Measurements from ENCODE around the gene GOLGA8O.
"Not testable (repeated sequence)": the region's sequence is repeated elsewhere in the genome, so short reads cannot be mapped to it uniquely, and the experiment has no call there.

Gene GOLGA8O

DNA sequence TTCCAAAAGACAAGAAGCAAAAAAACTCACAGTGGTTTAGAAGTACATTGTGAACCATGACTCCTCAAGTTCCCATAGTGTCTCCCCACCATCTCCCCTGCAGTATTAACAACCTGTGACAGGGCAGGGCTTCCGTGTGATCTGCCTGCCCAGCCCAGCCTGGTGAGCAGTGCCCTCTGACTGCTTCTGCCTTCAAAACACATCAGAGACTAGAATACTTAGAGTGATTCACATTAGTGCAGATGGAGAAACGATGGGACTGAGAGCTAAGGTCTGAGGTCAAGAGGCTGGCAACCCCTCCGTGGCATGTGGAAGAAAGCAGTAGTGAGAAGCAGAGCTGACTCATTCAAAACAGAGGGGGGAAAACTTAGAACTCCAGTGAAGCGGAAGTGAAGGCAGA, 27.8 kb downstream of the GOLGA8O start:
- H3K4me3 ChIP-seq (ENCODE audit: low read depth, low read length); H3K79me2 ChIP-seq (ENCODE audit: control insufficient read depth, insufficient read depth, low read length, unreplicated experiment); H3K4me1 ChIP-seq (ENCODE audit: control insufficient read depth, insufficient read depth, low read length, unreplicated experiment); H2AFZ ChIP-seq (ENCODE audit: low read length, unreplicated experiment); H3K36me3 ChIP-seq (ENCODE audit: insufficient read depth, low read length); H3K27me3 ChIP-seq (ENCODE audit: insufficient read depth, low read length); H3K27ac ChIP-seq (ENCODE audit: low read depth, low read length): not testable (repeated sequence)

DNA sequence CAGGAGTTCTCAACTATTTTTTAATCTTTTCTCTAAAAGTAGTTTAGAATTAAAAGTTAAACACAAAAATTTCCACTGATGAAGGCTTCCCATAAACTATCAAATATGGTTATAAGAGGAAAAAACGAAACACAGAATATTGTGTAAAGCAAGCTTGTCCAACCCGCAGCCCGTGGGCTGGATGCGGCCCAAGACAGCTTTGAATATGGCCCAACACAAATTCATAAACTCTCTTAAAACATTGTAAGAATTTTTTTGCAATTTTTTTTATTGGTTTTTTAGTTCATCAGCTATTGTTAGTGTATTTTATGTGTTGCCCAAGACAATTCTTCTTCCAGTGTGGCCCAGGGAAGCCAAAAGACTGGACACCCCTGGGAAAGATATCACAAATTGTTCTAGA, 28.9 kb downstream of the GOLGA8O start:
- H3K36me3 ChIP-seq (ENCODE audit: insufficient read depth, low read length); H3K4me1 ChIP-seq (ENCODE audit: control insufficient read depth, insufficient read depth, low read length, unreplicated experiment); H3K27ac ChIP-seq (ENCODE audit: low read depth, low read length); H3K79me2 ChIP-seq (ENCODE audit: control insufficient read depth, insufficient read depth, low read length, unreplicated experiment); H3K4me3 ChIP-seq (ENCODE audit: low read depth, low read length); H2AFZ ChIP-seq (ENCODE audit: low read length, unreplicated experiment); H3K27me3 ChIP-seq (ENCODE audit: insufficient read depth, low read length): not testable (repeated sequence)

DNA sequence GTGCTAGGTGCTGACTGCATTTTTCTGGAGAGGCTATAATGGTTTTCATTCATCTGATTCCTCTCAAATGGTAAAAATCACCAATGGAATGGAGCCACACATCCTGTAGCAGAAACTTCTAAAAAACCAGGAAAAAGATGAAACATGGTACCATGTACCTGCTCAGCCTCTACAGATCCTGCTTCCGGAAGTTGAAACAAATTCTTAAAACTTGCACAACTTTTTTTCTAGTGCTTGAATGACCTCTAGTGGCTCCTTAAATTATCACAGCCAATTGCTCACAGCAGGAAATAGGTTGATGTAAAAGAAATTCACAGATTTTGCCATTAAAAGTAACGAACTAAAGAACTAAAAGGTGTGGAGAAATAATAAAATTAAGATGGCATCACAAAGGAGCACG, 47.5 kb downstream of the GOLGA8O start:
- not testable (repeated sequence) for H3K27me3 ChIP-seq (ENCODE audit: insufficient read depth, low read length); H3K4me3 ChIP-seq (ENCODE audit: low read depth, low read length); H2AFZ ChIP-seq (ENCODE audit: low read length, unreplicated experiment); H3K36me3 ChIP-seq (ENCODE audit: insufficient read depth, low read length); H3K4me1 ChIP-seq (ENCODE audit: control insufficient read depth, insufficient read depth, low read length, unreplicated experiment); H3K27ac ChIP-seq (ENCODE audit: low read depth, low read length); H3K79me2 ChIP-seq (ENCODE audit: control insufficient read depth, insufficient read depth, low read length, unreplicated experiment)

DNA sequence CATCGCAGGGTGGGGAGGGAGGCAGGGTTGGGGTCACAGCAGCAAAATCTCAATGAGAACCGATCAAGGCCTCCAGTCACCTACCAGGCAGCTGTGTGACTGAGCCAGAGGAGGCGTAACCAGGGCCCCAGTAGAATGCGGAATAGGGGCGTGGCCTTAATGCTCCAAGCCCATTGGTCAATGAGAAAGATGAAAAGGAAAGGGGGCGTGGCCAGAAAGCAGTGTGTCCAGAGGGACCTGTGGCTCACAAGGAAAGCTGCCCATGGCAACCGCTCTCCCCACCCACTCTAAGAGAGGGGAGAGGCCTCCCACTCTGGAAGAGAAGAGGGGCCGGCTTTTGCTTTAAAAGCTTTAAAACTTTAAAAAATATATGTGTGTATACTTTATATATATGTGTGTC, 52.2 kb downstream of the GOLGA8O start, which contains the start of gene GOLGA8K:
Gene GOLGA8K (minus strand): TSS at position 101 of the 400 bp plus-strand sequence. CDS start 98 bp downstream, at position 3.
- not testable (repeated sequence) for H3K36me3 ChIP-seq (ENCODE audit: insufficient read depth, low read length); H2AFZ ChIP-seq (ENCODE audit: low read length, unreplicated experiment); H3K27ac ChIP-seq (ENCODE audit: low read depth, low read length); H3K4me1 ChIP-seq (ENCODE audit: control insufficient read depth, insufficient read depth, low read length, unreplicated experiment); H3K79me2 ChIP-seq (ENCODE audit: control insufficient read depth, insufficient read depth, low read length, unreplicated experiment); H3K4me3 ChIP-seq (ENCODE audit: low read depth, low read length); H3K27me3 ChIP-seq (ENCODE audit: insufficient read depth, low read length)

DNA sequence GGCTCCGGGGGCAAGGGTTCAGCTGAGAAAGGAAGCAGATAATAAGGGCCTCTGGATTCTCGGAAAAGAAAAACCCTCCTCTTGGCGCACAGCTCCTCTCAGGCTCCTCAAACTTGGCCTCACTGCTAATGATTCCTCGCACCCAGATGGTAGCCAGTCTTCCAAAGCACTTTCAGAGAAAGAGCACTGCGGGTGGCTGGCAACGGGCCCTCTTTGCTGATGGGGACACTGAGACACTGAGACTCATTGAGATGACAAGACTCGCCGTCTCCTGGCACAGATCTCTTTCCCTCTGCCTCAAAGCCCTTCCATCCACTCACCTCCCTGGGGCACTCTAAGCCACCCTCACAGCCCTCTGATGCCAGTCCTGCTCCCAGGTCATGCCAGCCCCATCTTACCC, 58.9 kb downstream of the GOLGA8O start:
- H3K4me1 ChIP-seq (ENCODE audit: control insufficient read depth, insufficient read depth, low read length, unreplicated experiment); H3K27me3 ChIP-seq (ENCODE audit: insufficient read depth, low read length); H3K27ac ChIP-seq (ENCODE audit: low read depth, low read length); H2AFZ ChIP-seq (ENCODE audit: low read length, unreplicated experiment); H3K36me3 ChIP-seq (ENCODE audit: insufficient read depth, low read length); H3K4me3 ChIP-seq (ENCODE audit: low read depth, low read length); H3K79me2 ChIP-seq (ENCODE audit: control insufficient read depth, insufficient read depth, low read length, unreplicated experiment): not testable (repeated sequence)

All from ACC112 (cell line).